Esophagus (tissue), 2 donors: ENCODE results near the gene WWC1. TPM values are rescaled to one million over a fixed set of nuclear protein-coding genes. Genes with fewer than 3 reads are reported as not detected.

ENCODE experiments used
- H3K27ac ChIP-seq, 2 donors: one replicate each; pipeline ENCODE4 v1.5.1; 2013; ENCODE audit warnings: low read depth in 2 of 2, mild to moderate bottlenecking in 2 of 2, inconsistent platforms in 1 of 2, low read length in 1 of 2, moderate library complexity in 1 of 2
- H3K27me3 ChIP-seq, 2 donors: one replicate each; pipeline ENCODE4 v1.6.1; 2013; ENCODE audit warnings: low read length in 2 of 2, control low read depth in 1 of 2, mild to moderate bottlenecking in 1 of 2; ENCODE audit not compliant: insufficient read depth in 2 of 2, control insufficient read depth in 1 of 2
- H3K36me3 ChIP-seq, 2 donors: one replicate each; pipeline ENCODE4 v1.6.1; 2013; ENCODE audit warnings: low read length in 1 of 2; ENCODE audit not compliant: control insufficient read depth in 2 of 2, insufficient read depth in 2 of 2
- H3K4me1 ChIP-seq, 2 donors: one replicate each; pipeline ENCODE4 v1.6.1; 2013; ENCODE audit warnings: low read length in 1 of 2; ENCODE audit not compliant: control insufficient read depth in 2 of 2, insufficient read depth in 2 of 2
- H3K4me3 ChIP-seq, 2 donors: one replicate each; pipeline ENCODE4 v1.5.1; 2013; ENCODE audit warnings: low read length in 2 of 2, mild to moderate bottlenecking in 2 of 2, low read depth in 1 of 2, moderate library complexity in 1 of 2
- H3K9me3 ChIP-seq, 2 donors: one replicate each; pipeline ENCODE4 v1.6.1; 2013; ENCODE audit warnings: mild to moderate bottlenecking in 2 of 2, low read depth in 1 of 2, low read length in 1 of 2, moderate library complexity in 1 of 2; ENCODE audit not compliant: control insufficient read depth in 2 of 2, insufficient read depth in 1 of 2
- WGBS, 2 donors: extraction: QIAGEN DNeasy Blood & Tissue Kit; methylation state at CpG; one replicate each; pipeline ENCODE4 v1.1.7; 2013; 5-methylcytosine and 5-hydroxymethylcytosine counted together
- polyA plus RNA-seq, 2 donors: library from polyadenylated mRNA; stranded (reverse); fragments of 200-250 nt; gene quantifications; one replicate each; pipeline ENCODE4 v1.2.3, GENCODE V29; 2013
- donor health status: healthy with polysubstance abuse.
- donor health status: Bipolar disorder and iron deficiency.

The WWC1 gene
- polyA plus RNA-seq, 2 donors, result 21.7 to 55.2 TPM

- 89 to 90% methylated on average over 3 of the region's 3 CpGs for WGBS, 2 donors
- H3K27me3 ChIP-seq, result no peaks in the 10 kb centered on the region
- no peak overlapping the region for H3K27ac ChIP-seq
- peaks cover 0 to 16% of the 10 kb centered on the region in 2 donors for H3K36me3 ChIP-seq
- H3K4me3 ChIP-seq, result no peak overlapping the region
- no peaks in the 10 kb centered on the region for H3K9me3 ChIP-seq
- H3K4me1 ChIP-seq, result peaks cover 0 to 2% of the 10 kb centered on the region in 2 donors
These were observed 120.4 kb downstream of the WWC1 start for GRCh38 chr5:168411871-168412270.

GRCh38 chr5:168413062-168413461, 121.6 kb downstream of the WWC1 start:
- Histone ChIP-seq H3K36me3 (peaks cover 0 to 16% of the 10 kb centered on the region in 2 donors), H3K4me1 (peaks cover 0 to 2% of the 10 kb centered on the region in 2 donors), H3K9me3 (no peaks in the 10 kb centered on the region), H3K4me3 (no peak overlapping the region), H3K27ac (no peak overlapping the region), H3K27me3 (no peaks in the 10 kb centered on the region)
- 61 to 69% methylated on average over 3 of the region's 3 CpGs for WGBS, 2 donors

- Histone ChIP-seq H3K4me1 (peaks cover 0 to 2% of the 10 kb centered on the region in 2 donors), H3K9me3 (no peaks in the 10 kb centered on the region), H3K36me3 (peaks cover 0 to 18% of the 10 kb centered on the region in 2 donors), H3K27ac (no peak overlapping the region), H3K4me3 (no peak overlapping the region), H3K27me3 (no peaks in the 10 kb centered on the region)
- 96 to 98% methylated on average over 3 of the region's 3 CpGs for WGBS, 2 donors
These were observed 122.2 kb downstream of the WWC1 start for GRCh38 chr5:168413596-168413995.

GRCh38 chr5:168415401-168415800, 124.0 kb downstream of the WWC1 start:
- no peaks in the 10 kb centered on the region for H3K27me3 ChIP-seq
- H3K36me3 ChIP-seq, result peaks cover 0 to 20% of the 10 kb centered on the region in 2 donors
- WGBS, 2 donors, result 67 to 78% methylated on average over 4 of the region's 4 CpGs
- no peaks in the 10 kb centered on the region for H3K9me3 ChIP-seq
- H3K27ac ChIP-seq, result no peak overlapping the region
- no peak overlapping the region for H3K4me3 ChIP-seq
- H3K4me1 ChIP-seq, result no peaks in the 10 kb centered on the region

GRCh38 chr5:168415971-168416370, 124.5 kb downstream of the WWC1 start:
- peaks cover 0 to 20% of the 10 kb centered on the region in 2 donors for H3K36me3 ChIP-seq
- H3K27me3 ChIP-seq, result no peaks in the 10 kb centered on the region
- no peak overlapping the region for H3K4me3 ChIP-seq
- H3K27ac ChIP-seq, result no peak overlapping the region
- no peaks in the 10 kb centered on the region for H3K9me3 ChIP-seq
- no peaks in the 10 kb centered on the region for H3K4me1 ChIP-seq
- 89 to 92% methylated on average over 6 of the region's 6 CpGs for WGBS, 2 donors

GRCh38 chr5:168417731-168418429, 126.4 kb downstream of the WWC1 start:
- 82 to 84% methylated on average over 10 of the region's 10 CpGs for WGBS, 2 donors
- H3K27ac ChIP-seq, result no peak overlapping the region
- H3K9me3 ChIP-seq, result no peaks in the 10 kb centered on the region
- H3K36me3 ChIP-seq, result peaks cover 0 to 18% of the 10 kb centered on the region in 2 donors
- no peaks in the 10 kb centered on the region for H3K4me1 ChIP-seq
- no peak overlapping the region for H3K4me3 ChIP-seq
- no peaks in the 10 kb centered on the region for H3K27me3 ChIP-seq

- no peak overlapping the region for H3K4me3 ChIP-seq
- no peaks in the 10 kb centered on the region for H3K4me1 ChIP-seq
- H3K27ac ChIP-seq, result no peak overlapping the region
- WGBS, 2 donors, result 90 to 92% methylated on average over 9 of the region's 9 CpGs
- H3K9me3 ChIP-seq, result no peaks in the 10 kb centered on the region
- H3K27me3 ChIP-seq, result no peaks in the 10 kb centered on the region
- H3K36me3 ChIP-seq, result peaks cover 0 to 16% of the 10 kb centered on the region in 2 donors
These were observed 129.0 kb downstream of the WWC1 start for GRCh38 chr5:168420461-168420860.

GRCh38 chr5:168422431-168422830, 131.0 kb downstream of the WWC1 start:
- WGBS, 2 donors, result 66 to 68% methylated on average over 4 of the region's 4 CpGs

GRCh38 chr5:168423478-168423877, 132.0 kb downstream of the WWC1 start:
- WGBS, 2 donors, result 78 to 88% methylated on average over 9 of the region's 9 CpGs
- H3K27me3 ChIP-seq, result no peaks in the 10 kb centered on the region
- no peak overlapping the region for H3K4me3 ChIP-seq
- H3K9me3 ChIP-seq, result no peaks in the 10 kb centered on the region
- H3K27ac ChIP-seq, result no peak overlapping the region
- no peaks in the 10 kb centered on the region for H3K4me1 ChIP-seq
- H3K36me3 ChIP-seq, result peaks cover 0 to 16% of the 10 kb centered on the region in 2 donors

More at GRCh38 chr5:168422431-168422830, 131.0 kb downstream of the WWC1 start:
- H3K4me1 ChIP-seq, result no peaks in the 10 kb centered on the region
- H3K9me3 ChIP-seq, result no peaks in the 10 kb centered on the region
- H3K27me3 ChIP-seq, result no peaks in the 10 kb centered on the region
- peaks cover 0 to 21% of the 10 kb centered on the region in 2 donors for H3K36me3 ChIP-seq
- H3K27ac ChIP-seq, result no peak overlapping the region
- no peak overlapping the region for H3K4me3 ChIP-seq

GRCh38 chr5:168423971-168424370, 132.5 kb downstream of the WWC1 start:
- WGBS, 2 donors, result 83 to 86% methylated on average over 4 of the region's 4 CpGs
- no peaks in the 10 kb centered on the region for H3K9me3 ChIP-seq

More at GRCh38 chr5:168423971-168424370, 132.5 kb downstream of the WWC1 start:
- Histone ChIP-seq H3K4me3 (no peak overlapping the region), H3K27me3 (no peaks in the 10 kb centered on the region), H3K27ac (no peak overlapping the region), H3K36me3 (peaks cover 0 to 15% of the 10 kb centered on the region in 2 donors), H3K4me1 (no peaks in the 10 kb centered on the region)
